Breast epithelium (tissue), 4 donors: ENCODE data around the gene SPTAN1. TPM values are rescaled to one million over a fixed set of nuclear protein-coding genes. Genes with fewer than 3 reads are reported as not detected.
A peak's percentile ranks its signal among the peaks of the same experiment; 100 is the strongest.

ENCODE experiments used
- DNase-seq, 2 donors: peaks; one replicate each; pipeline ENCODE4 v3.0.0-alpha.2; 2019; ENCODE audit warnings: low spot score in 2 of 2
- H3K27ac ChIP-seq, 2 donors: fragments of 200-600 bp; sonication (generic) in 1 of 2; one replicate each; pipeline ENCODE4 v1.5.1; 2016 to 2019; ENCODE audit warnings: mild to moderate bottlenecking in 1 of 2
- H3K27me3 ChIP-seq, 2 donors: fragments of 200-600 bp; sonication (generic) in 1 of 2; one replicate each; pipeline versions ENCODE4 v1.5.1 to v1.6.0; 2017 to 2019; ENCODE audit warnings: control low read depth in 1 of 2, mild to moderate bottlenecking in 1 of 2
- H3K36me3 ChIP-seq: fragments of 200-600 bp; one replicate; pipeline ENCODE4 v1.5.1; 2019
- H3K4me1 ChIP-seq, 2 donors: fragments of 200-600 bp; sonication (generic); one replicate each; pipeline ENCODE4 v1.5.1; 2016 to 2019; ENCODE audit warnings: control low read depth in 1 of 2
- H3K4me3 ChIP-seq, 3 donors: fragments of 200-600 bp; sonication (generic); 1 replicate in 2 of 3; 2 replicates in 1 of 3; pipeline ENCODE4 v1.5.1; 2016 to 2019; ENCODE audit warnings: mild to moderate bottlenecking in 3 of 3, moderate library complexity in 2 of 3
- H3K9me3 ChIP-seq, 2 donors: fragments of 200-600 bp; sonication (generic) in 1 of 2; one replicate each; pipeline ENCODE4 v1.5.1; 2016 to 2019; ENCODE audit warnings: control low read depth in 1 of 2
- POLR2A ChIP-seq: fragments of 450-650 bp; IDR thresholded peaks from one replicate; pipeline ENCODE4 v1.6.1; 2016; ENCODE audit warnings: antibody characterized with exemption, mild to moderate bottlenecking, moderate library complexity
- POLR2AphosphoS5 ChIP-seq, 3 donors: sonication (generic); formaldehyde crosslinking; IDR thresholded peaks; one replicate each; pipeline ENCODE4 v1.6.1; 2017; ENCODE audit warnings: antibody characterized with exemption in 3 of 3
- intact Hi-C: fragments of 100-400 bp; cut with DNase I; formaldehyde crosslinking; loops from one replicate; pipeline ENCODE4 v1.15.1; 2023; ENCODE audit warnings: low total_unique reads
- total RNA-seq, 3 donors: library from RNA; depleted of rRNA; stranded (reverse); fragments of >200 nt; gene quantifications; one replicate each; pipeline ENCODE4 v1.1.0, GENCODE V29; 2016
- TF ChIP-seq, protein P1 (sequence below), 3 donors: fragments of 450-650 bp; IDR thresholded peaks; one replicate each; pipeline ENCODE4 v1.5.1; 2016 to 2017; ENCODE audit warnings: antibody characterized with exemption in 3 of 3, mild to moderate bottlenecking in 3 of 3, moderate library complexity in 3 of 3

The SPTAN1 gene
- total RNA-seq, 3 donors from 2014 or later: 217 to 264 (median 254) TPM

GRCh38 chr9:128632066-128632465 is 79.7 kb downstream of the SPTAN1 start:
- intact Hi-C loops: no loop called here
- Histone ChIP-seq H3K36me3 (no peaks in the 10 kb centered on the region), H3K4me3 (no peak overlapping the region), H3K27me3 (no peaks in the 10 kb centered on the region), H3K4me1 (peaks cover 6 to 19% of the 10 kb centered on the region in 2 donors), H3K27ac (peak overlapping the region in 1 of 2 donors; percentile 19), H3K9me3 (no peaks in the 10 kb centered on the region)
- TF ChIP-seq POLR2AphosphoS5 (IDR thresholded peaks at IDR 0.05) (no peak), POLR2A (no peak)
- TF ChIP-seq, protein P1, sequence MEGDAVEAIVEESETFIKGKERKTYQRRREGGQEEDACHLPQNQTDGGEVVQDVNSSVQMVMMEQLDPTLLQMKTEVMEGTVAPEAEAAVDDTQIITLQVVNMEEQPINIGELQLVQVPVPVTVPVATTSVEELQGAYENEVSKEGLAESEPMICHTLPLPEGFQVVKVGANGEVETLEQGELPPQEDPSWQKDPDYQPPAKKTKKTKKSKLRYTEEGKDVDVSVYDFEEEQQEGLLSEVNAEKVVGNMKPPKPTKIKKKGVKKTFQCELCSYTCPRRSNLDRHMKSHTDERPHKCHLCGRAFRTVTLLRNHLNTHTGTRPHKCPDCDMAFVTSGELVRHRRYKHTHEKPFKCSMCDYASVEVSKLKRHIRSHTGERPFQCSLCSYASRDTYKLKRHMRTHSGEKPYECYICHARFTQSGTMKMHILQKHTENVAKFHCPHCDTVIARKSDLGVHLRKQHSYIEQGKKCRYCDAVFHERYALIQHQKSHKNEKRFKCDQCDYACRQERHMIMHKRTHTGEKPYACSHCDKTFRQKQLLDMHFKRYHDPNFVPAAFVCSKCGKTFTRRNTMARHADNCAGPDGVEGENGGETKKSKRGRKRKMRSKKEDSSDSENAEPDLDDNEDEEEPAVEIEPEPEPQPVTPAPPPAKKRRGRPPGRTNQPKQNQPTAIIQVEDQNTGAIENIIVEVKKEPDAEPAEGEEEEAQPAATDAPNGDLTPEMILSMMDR (IDR thresholded peaks at IDR 0.05): no peak
- no peak for DNase-seq

GRCh38 chr9:128632486-128632885 is 80.1 kb downstream of the SPTAN1 start:
- H3K4me1 ChIP-seq: peaks cover 6 to 19% of the 10 kb centered on the region in 2 donors

DNA sequence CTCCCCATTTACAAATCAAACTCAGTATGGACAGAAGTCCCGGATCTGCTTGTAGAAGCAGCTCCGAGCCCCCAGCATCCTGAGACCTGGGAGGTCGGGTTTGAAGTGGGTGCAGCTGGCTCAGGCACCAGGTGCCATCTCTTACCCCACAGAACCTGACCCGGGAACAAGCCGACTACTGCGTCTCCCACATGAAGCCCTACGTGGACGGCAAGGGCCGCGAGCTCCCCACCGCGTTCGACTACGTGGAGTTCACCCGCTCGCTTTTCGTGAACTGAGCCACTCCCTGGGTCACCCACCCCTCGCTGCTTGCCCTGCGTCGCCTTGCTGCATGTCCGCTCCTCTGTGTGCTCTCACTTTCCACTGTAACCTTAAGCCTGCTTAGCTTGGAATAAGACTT is 80.7 kb downstream of the SPTAN1 start:
- no peak for DNase-seq

More at GRCh38 chr9:128632486-128632885, 80.1 kb downstream of the SPTAN1 start:
- no peak overlapping the region for H3K4me3 ChIP-seq
- no peaks in the 10 kb centered on the region for H3K9me3 ChIP-seq
- H3K27ac ChIP-seq: peak overlapping the region in 1 of 2 donors; percentile 19
- H3K36me3 ChIP-seq: no peaks in the 10 kb centered on the region
- H3K27me3 ChIP-seq: no peaks in the 10 kb centered on the region
- intact Hi-C loops: no loop called here
- DNase-seq: no peak
- TF ChIP-seq POLR2A (no peak), POLR2AphosphoS5 (IDR thresholded peaks at IDR 0.05) (no peak)
- TF ChIP-seq, protein P1 (IDR thresholded peaks at IDR 0.05): no peak

DNA sequence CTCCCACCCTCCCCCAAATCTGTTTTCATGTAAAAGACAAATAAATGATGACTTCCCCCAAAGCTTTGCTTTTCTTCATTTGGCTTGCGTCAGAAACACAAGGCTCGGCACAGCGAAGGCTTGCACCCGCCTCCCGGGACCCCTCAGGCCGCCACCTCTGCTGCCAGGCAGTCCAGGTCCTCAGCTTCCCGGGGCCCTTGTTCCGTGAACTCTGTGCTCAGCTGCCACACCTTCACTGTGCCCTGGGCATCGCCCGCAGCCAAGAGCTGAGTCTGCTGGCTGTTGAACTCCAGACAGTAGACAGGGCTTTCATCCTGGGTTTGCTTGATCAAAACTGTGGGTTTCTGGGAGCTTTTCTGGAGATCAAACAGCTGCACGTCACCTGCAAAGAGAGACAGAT is 81.2 kb downstream of the SPTAN1 start:
- TF ChIP-seq, protein P1 (IDR thresholded peaks at IDR 0.05): no peak
- TF ChIP-seq POLR2AphosphoS5 (IDR thresholded peaks at IDR 0.05) (no peak), POLR2A (no peak)
- H3K27ac ChIP-seq: peak overlapping the region in 1 of 2 donors; percentile 97
- H3K36me3 ChIP-seq: no peaks in the 10 kb centered on the region
- no peak overlapping the region for H3K4me3 ChIP-seq
- DNase-seq: no peak
- intact Hi-C loops: no loop called here
- no peaks in the 10 kb centered on the region for H3K27me3 ChIP-seq
- H3K9me3 ChIP-seq: no peaks in the 10 kb centered on the region
- H3K4me1 ChIP-seq: peaks cover 6 to 19% of the 10 kb centered on the region in 2 donors

More for the DNA sequence above, 80.7 kb downstream of the SPTAN1 start:
- Histone ChIP-seq H3K9me3 (no peaks in the 10 kb centered on the region), H3K27me3 (no peaks in the 10 kb centered on the region), H3K4me3 (no peak overlapping the region), H3K36me3 (no peaks in the 10 kb centered on the region), H3K27ac (no peak overlapping the region), H3K4me1 (peaks cover 6 to 19% of the 10 kb centered on the region in 2 donors)
- TF ChIP-seq POLR2AphosphoS5 (IDR thresholded peaks at IDR 0.05) (no peak), POLR2A (no peak)
- TF ChIP-seq, protein P1 (IDR thresholded peaks at IDR 0.05): no peak
- intact Hi-C loops: no loop called here

DNA sequence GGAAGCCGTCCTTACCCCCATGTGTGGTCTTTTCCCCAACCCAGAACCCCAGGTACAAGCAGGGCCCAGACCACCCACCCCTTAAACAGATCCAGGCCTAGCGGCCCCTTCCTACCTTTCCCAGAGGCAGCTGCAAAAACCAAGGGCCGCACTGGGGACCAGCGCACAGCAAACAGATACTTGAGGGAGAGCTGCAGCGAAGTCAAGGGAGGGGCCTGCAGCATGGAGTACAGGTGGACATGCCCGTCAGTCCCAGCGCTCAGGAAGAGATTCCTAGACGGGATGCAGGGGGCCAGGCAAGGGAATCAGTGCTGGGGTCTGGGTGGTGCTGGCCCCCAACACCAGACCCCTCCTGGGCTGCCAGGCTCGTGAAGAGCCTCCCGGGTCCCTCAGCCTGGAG is 81.7 kb downstream of the SPTAN1 start:
- Histone ChIP-seq H3K9me3 (no peaks in the 10 kb centered on the region), H3K4me3 (no peak overlapping the region), H3K27ac (peak overlapping the region; percentile 97), H3K36me3 (no peaks in the 10 kb centered on the region), H3K4me1 (peaks cover 6 to 19% of the 10 kb centered on the region in 2 donors), H3K27me3 (no peaks in the 10 kb centered on the region)
- DNase-seq: no peak
- TF ChIP-seq POLR2A: no peak
- TF ChIP-seq, protein P1 (IDR thresholded peaks at IDR 0.05): no peak
- no peak for TF ChIP-seq POLR2AphosphoS5 (IDR thresholded peaks at IDR 0.05)
- intact Hi-C loops: no loop called here
